PC-3 (cell line): ENCODE measurements around the gene WSCD2.

Experiments used
- EZH2phosphoT487 ChIP-seq: fragments of 300-600 bp; sonication (generic); IDR thresholded peaks from 2 replicates; pipeline ENCODE4 v1.6.1; 2018; ENCODE audit warnings: mild to moderate bottlenecking, antibody characterized with exemption, low read length, borderline replicate concordance
- TF ChIP-seq, protein P1 (sequence below): fragments of 300-600 bp; sonication (generic); conservative IDR thresholded peaks from 2 replicates; pipeline ENCODE4 v1.5.1; 2017; ENCODE audit warnings: antibody characterized with exemption, low read depth, mild to moderate bottlenecking, low read length

DNA sequence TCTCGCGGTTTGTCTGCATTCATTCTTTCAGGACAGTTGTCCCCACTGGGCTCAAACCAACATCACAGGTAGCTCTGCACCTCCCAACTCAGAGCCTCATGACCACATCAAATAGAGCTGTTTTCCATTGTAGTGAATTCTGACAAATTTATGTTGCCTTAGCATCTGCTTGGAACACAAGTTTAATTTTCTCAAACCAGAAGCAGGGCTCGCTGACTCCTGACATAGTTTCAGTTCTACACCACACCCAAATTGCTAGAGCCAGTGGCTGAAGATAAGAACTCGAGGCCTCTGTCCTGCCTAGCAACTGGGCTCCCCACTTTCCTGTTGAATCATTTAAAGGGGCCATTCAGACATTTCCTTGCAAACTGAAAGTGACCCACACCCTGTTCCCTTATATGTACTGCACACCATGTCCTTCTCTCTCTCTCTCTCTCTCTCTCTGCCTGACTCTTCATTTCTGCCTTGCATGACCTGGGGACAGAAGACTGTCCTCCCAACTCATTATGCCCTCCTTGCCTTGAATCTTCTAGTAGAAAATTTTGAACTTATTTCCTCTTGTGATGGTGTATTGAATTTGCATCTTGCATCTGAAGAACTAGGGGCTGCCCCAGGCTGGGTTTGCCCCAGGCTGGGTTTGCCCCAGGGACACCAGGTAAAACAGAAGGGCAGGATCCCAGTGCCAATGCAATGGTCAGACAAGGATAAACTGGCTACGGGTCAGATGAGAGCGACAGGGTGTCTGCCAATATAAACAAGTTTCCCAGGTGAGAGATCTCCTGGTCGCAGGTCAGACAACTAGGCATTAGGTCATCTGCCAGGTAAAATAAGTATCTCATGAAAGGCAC is 9.7 kb upstream of the WSCD2 start:
- TF ChIP-seq, protein P1, sequence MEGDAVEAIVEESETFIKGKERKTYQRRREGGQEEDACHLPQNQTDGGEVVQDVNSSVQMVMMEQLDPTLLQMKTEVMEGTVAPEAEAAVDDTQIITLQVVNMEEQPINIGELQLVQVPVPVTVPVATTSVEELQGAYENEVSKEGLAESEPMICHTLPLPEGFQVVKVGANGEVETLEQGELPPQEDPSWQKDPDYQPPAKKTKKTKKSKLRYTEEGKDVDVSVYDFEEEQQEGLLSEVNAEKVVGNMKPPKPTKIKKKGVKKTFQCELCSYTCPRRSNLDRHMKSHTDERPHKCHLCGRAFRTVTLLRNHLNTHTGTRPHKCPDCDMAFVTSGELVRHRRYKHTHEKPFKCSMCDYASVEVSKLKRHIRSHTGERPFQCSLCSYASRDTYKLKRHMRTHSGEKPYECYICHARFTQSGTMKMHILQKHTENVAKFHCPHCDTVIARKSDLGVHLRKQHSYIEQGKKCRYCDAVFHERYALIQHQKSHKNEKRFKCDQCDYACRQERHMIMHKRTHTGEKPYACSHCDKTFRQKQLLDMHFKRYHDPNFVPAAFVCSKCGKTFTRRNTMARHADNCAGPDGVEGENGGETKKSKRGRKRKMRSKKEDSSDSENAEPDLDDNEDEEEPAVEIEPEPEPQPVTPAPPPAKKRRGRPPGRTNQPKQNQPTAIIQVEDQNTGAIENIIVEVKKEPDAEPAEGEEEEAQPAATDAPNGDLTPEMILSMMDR: no peak
- TF ChIP-seq EZH2phosphoT487: no peak
